Gastroesophageal sphincter (tissue), 4 donors: ENCODE measurements around the gene PI4KA. TPM values are rescaled to one million over a fixed set of nuclear protein-coding genes. Genes with fewer than 3 reads are reported as not detected.
"Not testable (repeated sequence)": the region's sequence is repeated elsewhere in the genome, so short reads cannot be mapped to it uniquely, and the experiment has no call there.

ENCODE experiments used
- ATAC-seq: fragments of 150-250 bp; one replicate; pipeline ENCODE4 v1.9.1; 2016; ENCODE audit warnings: mild to moderate bottlenecking, moderate library complexity
- H3K27ac ChIP-seq, 4 donors: fragments of 200-600 bp; sonication (generic) in 3 of 4; 1 replicate in 3 of 4; 2 replicates in 1 of 4; pipeline ENCODE4 v1.5.1; 2016 to 2019
- H3K27me3 ChIP-seq: fragments of 200-600 bp; sonication (generic); one replicate; pipeline ENCODE4 v1.5.1; 2019
- H3K36me3 ChIP-seq, 2 donors: fragments of 200-600 bp; sonication (generic); one replicate each; pipeline ENCODE4 v1.5.1; 2019; ENCODE audit warnings: control low read depth in 1 of 2
- H3K4me1 ChIP-seq, 3 donors: fragments of 200-600 bp; sonication (generic); 1 replicate in 2 of 3; 2 replicates in 1 of 3; pipeline ENCODE4 v1.5.1; 2016 to 2019; ENCODE audit warnings: control low read depth in 2 of 3
- H3K4me3 ChIP-seq, 2 donors: fragments of 200-600 bp; sonication (generic); one replicate each; pipeline ENCODE4 v1.5.1; 2019; ENCODE audit warnings: mild to moderate bottlenecking in 1 of 2, moderate library complexity in 1 of 2
- H3K9me3 ChIP-seq, 3 donors: fragments of 200-600 bp; sonication (generic); one replicate each; pipeline ENCODE4 v1.5.1; 2017 to 2019; ENCODE audit warnings: control low read depth in 2 of 3
- CTCF ChIP-seq, 4 experiments: fragments of 200-600 bp in 2 of 4; fragments of 450-650 bp in 2 of 4; sonication (generic) in 1 of 4; IDR thresholded peaks; one replicate each; pipeline ENCODE4 v1.5.1; 2017 to 2019; ENCODE audit warnings: antibody characterized with exemption in 4 of 4, mild to moderate bottlenecking in 2 of 4, moderate library complexity in 2 of 4
- WGBS, 2 donors: methylation state at CpG; one replicate each; pipeline ENCODE4 v1.1.5; 2018; ENCODE audit warnings: low coverage in 1 of 2; 5-methylcytosine and 5-hydroxymethylcytosine counted together
- total RNA-seq, 4 donors: library from RNA; depleted of rRNA; stranded (reverse); fragments of >200 nt; gene quantifications; one replicate each; pipeline ENCODE4 v1.1.0, GENCODE V29; 2016

The PI4KA gene
- total RNA-seq, 4 donors from 2014 or later, result 45.7 to 113 (median 87.5) TPM

- not testable (repeated sequence) for H3K9me3 ChIP-seq, H3K36me3 ChIP-seq, H3K4me3 ChIP-seq, H3K4me1 ChIP-seq, H3K27me3 ChIP-seq
- WGBS, 2 donors, result 0 to 3% methylated on average over 5 to 6 of the region's 17 CpGs
- ATAC-seq, result peak; percentile 80
- peak overlapping the region in 1 of 4 donors; percentile 75 for H3K27ac ChIP-seq
- TF ChIP-seq CTCF (IDR thresholded peaks at IDR 0.05), result peak in 3 of 4 experiments; percentile 45 to 91 (median 57)
These were observed 161.0 kb downstream of the PI4KA start for GRCh38 chr22:20697481-20698113.

GRCh38 chr22:20696056-20696455 is 162.6 kb downstream of the PI4KA start:
- H3K27ac ChIP-seq, H3K27me3 ChIP-seq, H3K4me3 ChIP-seq, H3K9me3 ChIP-seq, H3K36me3 ChIP-seq, ATAC-seq, H3K4me1 ChIP-seq: not testable (repeated sequence)
- no CpG with 5 or more reads among the region's 4 CpGs for WGBS, 2 donors

- WGBS, 2 donors, result no CpG with 5 or more reads among the region's 12 CpGs
These were observed 163.4 kb downstream of the PI4KA start for GRCh38 chr22:20695205-20695604.

GRCh38 chr22:20694256-20694655 is 164.4 kb downstream of the PI4KA start:
- ATAC-seq, H3K27me3 ChIP-seq: not testable (repeated sequence)

More at GRCh38 chr22:20695205-20695604, 163.4 kb downstream of the PI4KA start:
- not testable (repeated sequence) for H3K36me3 ChIP-seq, H3K27ac ChIP-seq, H3K9me3 ChIP-seq, ATAC-seq, H3K27me3 ChIP-seq, H3K4me1 ChIP-seq, H3K4me3 ChIP-seq

GRCh38 chr22:20692926-20693325 is 165.7 kb downstream of the PI4KA start:
- not testable (repeated sequence) for H3K27me3 ChIP-seq, ATAC-seq, H3K9me3 ChIP-seq, H3K36me3 ChIP-seq, H3K4me3 ChIP-seq, H3K27ac ChIP-seq, H3K4me1 ChIP-seq
- WGBS, 2 donors, result 80% methylated on average over 3 of the region's 7 CpGs; no CpG with 5 or more reads in 1 of the 2 donors

More at GRCh38 chr22:20694256-20694655, 164.4 kb downstream of the PI4KA start:
- H3K4me1 ChIP-seq, H3K9me3 ChIP-seq, H3K27ac ChIP-seq, H3K4me3 ChIP-seq, H3K36me3 ChIP-seq: not testable (repeated sequence)
- WGBS, 2 donors, result no CpG with 5 or more reads among the region's 14 CpGs

- not testable (repeated sequence) for H3K9me3 ChIP-seq, H3K4me1 ChIP-seq, H3K27ac ChIP-seq, H3K36me3 ChIP-seq, ATAC-seq, H3K4me3 ChIP-seq, H3K27me3 ChIP-seq
- 88% methylated on average over 3 of the region's 15 CpGs; no CpG with 5 or more reads in 1 of the 2 donors for WGBS, 2 donors
These were observed 167.9 kb downstream of the PI4KA start for GRCh38 chr22:20690586-20691317.

GRCh38 chr22:20687356-20688172 is 171.0 kb downstream of the PI4KA start:
- not testable (repeated sequence) for H3K27ac ChIP-seq, H3K36me3 ChIP-seq, H3K27me3 ChIP-seq, H3K4me3 ChIP-seq, H3K4me1 ChIP-seq, ATAC-seq, H3K9me3 ChIP-seq
- WGBS, 2 donors, result 96 to 99% methylated on average over 7 to 23 of the region's 29 CpGs

- not testable (repeated sequence) for H3K4me3 ChIP-seq, H3K36me3 ChIP-seq, H3K27ac ChIP-seq, ATAC-seq, H3K9me3 ChIP-seq, H3K4me1 ChIP-seq, H3K27me3 ChIP-seq
- WGBS, 2 donors, result 77 to 83% methylated on average over 6 to 7 of the region's 11 CpGs
These were observed 172.8 kb downstream of the PI4KA start for GRCh38 chr22:20685764-20686163.

GRCh38 chr22:20678792-20679435 is 179.7 kb downstream of the PI4KA start:
- not testable (repeated sequence) for H3K27ac ChIP-seq, ATAC-seq
- 85 to 100% methylated on average over 1 to 5 of the region's 13 CpGs for WGBS, 2 donors

More at GRCh38 chr22:20678792-20679435, 179.7 kb downstream of the PI4KA start:
- not testable (repeated sequence) for H3K36me3 ChIP-seq, H3K4me3 ChIP-seq, H3K9me3 ChIP-seq, H3K4me1 ChIP-seq
- H3K27me3 ChIP-seq, result peaks cover 13% of the 10 kb centered on the region
